Endometrial microvascular endothelial cells (primary cell): ENCODE data around the gene DOK3. TPM values are rescaled to one million over a fixed set of nuclear protein-coding genes. Genes with fewer than 3 reads are reported as not detected.

Experiments
- in situ Hi-C: cut with HindIII; loops from 2 replicates; pipeline ENCODE4 v1.10.0; 2017; ENCODE audit warnings: low sequenced_read_pairs, low pct_unique_long_range_greater_than_20kb; ENCODE audit errors: inconsistent ontology term
- total RNA-seq: library from RNA; depleted of rRNA; stranded (reverse); fragments of >200 nt; gene quantifications from one replicate; pipeline ENCODE4 v1.2.3, GENCODE V29; 2015; ENCODE audit errors: inconsistent ontology term

The DOK3 gene
- total RNA-seq, 1 donor from 2014 or later: 3.0 TPM

DNA sequence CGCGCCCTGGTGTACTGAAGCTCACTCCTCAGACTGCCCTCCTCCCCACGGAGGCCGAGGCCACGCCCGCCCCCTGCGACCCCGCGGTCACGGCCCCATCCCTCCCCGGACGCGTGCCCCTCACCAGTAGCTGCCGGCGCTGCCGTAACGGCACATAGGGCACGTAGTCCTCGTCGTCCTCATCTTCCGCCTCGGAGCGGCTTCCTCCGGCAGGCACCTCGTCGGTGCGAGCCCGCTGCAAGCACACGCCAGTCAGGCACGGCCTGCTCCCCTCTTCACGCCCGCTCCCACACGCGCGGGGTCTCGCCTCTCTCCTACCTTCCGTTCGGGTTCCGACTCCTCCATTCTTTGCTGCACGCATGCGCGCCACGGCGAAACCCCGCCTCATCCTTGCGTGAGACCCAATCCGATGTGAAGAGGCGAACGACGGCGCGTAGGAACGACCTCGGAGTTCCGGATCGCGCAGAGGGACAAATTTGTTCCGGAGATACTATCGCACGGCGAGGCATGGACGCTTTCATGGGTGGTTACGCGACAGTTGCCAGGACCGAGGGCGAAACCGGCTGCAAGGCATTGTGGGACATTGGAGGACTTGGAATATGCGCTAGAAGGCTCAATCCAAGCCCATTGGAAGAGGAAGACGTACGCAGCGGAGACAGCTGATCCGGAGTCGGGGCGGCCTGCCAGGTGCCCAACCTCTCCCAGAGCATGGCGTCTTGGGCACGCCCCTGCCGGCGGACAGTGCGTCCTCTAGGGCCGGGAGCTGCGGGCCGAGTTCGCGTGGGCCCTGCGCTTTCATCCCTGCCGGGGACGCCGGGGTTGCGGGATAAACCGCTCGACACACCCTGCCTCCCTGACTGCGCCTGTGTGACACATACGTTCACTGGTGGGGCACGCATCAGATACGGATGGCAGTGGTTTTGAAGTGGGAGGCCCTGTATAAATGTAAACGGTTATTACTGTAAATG, 7.3 kb upstream of the DOK3 start, which contains the start of gene DDX41:
Gene DDX41, minus strand, starts transcription at position 361 of the 968 bp plus-strand sequence. Its CDS starts 16 bp downstream, at position 345.
- in situ Hi-C loops: no loop called here

GRCh38 chr5:177515580-177515979, 6.0 kb upstream of the DOK3 start:
- in situ Hi-C loops: no loop called here

DNA sequence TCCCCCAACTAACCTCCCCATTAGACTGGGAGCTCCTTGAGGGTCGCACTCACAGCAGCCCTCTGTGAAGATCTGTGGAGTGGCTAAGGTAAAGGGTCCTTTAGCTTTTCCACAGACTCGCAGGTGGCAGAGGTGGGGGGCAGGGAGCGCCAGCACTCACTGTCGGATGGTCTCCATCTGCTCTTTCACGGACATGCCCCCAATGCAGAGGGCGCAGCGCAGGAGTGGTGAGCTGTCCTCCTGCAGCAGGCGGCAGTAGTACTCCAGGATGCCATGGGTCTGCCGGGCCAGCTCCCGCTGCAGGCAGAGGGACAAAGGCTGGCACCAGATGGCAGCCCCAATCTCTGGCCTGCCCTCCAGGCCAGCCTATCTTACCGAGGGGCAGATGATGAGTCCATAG, 4.9 kb upstream of the DOK3 start:
- in situ Hi-C loops: no loop called here

DNA sequence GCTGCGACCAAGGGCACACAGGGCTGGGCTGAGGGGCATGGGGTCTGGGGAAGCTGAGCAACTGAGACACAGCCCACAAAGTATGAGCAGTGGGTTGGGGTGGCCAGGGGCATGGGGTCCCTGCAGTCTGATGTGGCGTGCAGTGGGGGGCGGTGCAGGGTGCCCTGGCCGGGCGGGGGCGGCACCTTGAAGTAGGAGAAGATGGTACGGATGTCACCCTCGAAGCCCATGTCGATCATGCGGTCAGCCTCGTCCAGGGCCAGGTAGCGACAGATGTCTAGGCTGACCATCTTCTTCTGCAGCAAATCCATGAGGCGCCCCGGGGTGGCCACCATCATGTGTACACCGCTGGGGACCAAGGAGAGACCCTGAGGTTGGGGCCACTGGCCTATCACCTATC, 3.9 kb upstream of the DOK3 start:
- in situ Hi-C loops: no loop called here

- in situ Hi-C loops: no loop called here
These were observed 3.2 kb upstream of the DOK3 start for GRCh38 chr5:177512736-177513380.

GRCh38 chr5:177511796-177512675, 2.4 kb upstream of the DOK3 start:
- in situ Hi-C loops: no loop called here

GRCh38 chr5:177511181-177511580, 1.6 kb upstream of the DOK3 start:
- in situ Hi-C loops: no loop called here

DNA sequence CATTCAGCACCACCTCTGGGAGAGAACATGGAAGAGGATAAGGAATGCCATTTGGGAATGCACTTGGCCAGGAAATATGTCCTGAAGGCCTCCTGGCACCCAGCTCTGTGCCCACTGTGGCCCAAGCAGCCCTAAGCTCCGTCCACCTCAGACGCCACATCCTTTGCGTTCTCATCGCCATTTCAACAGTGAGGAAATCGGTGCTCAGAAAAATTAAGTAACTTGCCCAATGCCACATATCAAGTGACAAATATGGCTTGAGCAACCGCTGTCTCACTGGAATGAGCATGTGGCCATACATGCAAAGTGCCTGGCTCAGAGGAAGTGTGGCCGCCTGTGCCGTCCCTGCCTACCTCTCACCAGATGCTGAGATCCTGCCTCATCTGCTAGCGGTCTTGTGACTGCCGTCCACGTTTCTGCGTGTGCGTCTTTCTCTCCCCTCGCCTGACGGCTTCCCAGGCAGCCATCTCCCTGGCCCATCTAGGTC, 984 bp upstream of the DOK3 start:
- in situ Hi-C loops: no loop called here

DNA sequence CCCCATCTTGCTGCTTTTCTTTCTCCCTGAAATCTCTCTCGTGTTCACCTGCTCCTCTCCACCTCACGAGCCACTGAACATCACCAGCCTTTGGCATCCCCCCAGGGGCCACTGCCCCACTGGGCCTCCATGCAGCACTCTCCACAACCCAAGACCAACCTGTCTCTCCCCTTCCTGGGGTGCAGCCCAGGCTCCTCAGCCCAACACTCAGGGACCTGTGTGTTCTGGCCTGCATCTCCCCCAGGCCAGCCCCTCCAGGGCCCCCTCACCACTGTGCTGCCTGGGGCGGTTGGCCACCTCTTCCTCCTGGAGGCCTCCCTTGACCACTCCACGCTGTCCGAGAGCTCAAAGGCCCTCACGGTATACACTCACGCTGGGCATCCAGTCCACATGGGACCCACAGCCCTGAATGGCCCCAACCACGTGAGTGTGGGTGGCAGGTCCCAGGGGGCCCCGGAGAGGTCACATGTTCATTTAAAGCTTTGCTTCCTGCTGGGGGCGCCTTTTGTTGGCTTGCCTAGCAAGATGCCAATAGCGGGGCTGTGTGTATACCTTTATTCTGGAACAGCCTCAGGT, 453 bp upstream of the DOK3 start:
- in situ Hi-C loops: no loop called here

- in situ Hi-C loops: no loop called here
These were observed 789 bp downstream of the DOK3 start for GRCh38 chr5:177508837-177509236.

GRCh38 chr5:177508221-177508611, 1.4 kb downstream of the DOK3 start:
- in situ Hi-C loops: no loop called here

DNA sequence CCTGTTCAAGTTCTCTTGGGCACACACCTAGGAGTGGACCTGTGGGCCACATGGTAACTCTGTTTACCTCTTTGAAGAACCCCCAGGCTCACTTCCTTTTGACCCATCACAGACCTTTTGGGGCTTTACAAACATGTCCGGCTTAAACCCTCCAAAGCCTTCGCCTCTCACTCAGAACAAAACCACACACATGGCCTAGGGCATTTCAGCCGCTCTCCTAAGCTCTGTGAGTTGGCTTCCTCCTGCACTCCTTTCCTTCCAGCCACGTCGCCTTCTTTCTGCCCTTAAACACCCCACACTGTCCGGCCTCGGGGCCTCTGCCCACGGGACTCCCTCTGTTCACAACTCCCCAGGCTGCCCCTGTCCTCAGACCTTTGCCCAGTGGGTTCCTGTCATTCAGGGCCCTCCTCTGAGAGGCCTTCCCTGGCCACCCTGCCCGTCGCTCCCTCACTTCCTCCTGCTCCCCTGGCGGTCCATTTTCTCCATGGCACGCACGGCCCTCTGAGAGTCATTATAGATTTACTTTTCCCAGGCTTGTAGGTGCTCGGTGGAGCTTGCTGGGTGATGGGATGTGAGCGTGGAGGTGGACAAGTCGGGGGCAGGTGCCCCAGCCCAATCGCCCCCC, 1.9 kb downstream of the DOK3 start:
- in situ Hi-C loops: no loop called here

DNA sequence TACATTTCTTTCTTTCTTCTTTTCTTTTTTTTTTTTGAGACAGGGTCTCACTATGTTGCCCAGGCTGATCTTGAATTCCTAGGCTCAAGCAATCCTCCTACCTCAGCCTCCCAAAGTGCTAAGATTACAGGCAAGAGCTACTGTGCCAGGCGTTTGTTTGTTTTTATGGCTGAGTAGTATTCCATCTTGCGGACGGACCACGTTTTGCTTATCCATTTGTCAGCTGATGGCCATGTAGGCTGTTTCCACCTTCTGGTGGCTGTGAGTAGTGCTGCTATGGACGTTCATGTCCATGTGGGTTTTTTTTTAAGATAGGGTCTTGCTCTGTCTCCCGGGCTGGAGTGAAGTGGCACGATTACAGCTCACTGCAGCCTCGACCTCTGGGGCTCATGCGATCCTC, 2.5 kb downstream of the DOK3 start:
- in situ Hi-C loops: no loop called here

DNA sequence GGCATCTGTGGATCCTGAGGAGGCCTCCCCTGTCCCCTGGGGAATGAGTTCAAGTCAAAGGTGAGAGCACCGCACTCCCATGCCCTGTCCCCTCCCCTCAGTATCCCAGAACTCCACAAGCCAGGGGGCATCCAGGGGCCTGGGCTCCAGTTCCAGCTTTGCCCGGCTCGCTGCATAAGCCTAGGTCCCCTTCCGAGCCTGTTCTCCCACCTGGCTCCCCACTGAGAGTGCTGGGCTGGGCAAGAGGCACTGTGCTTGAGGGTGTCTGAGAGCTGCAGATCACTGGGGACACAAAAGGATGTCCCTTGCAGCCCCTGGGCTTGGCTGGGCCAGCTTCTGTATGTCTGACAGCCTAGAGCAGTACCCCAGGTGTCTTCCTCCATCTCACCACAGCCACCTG, 4.6 kb downstream of the DOK3 start:
- in situ Hi-C loops: no loop called here

- in situ Hi-C loops: no loop called here
These were observed 5.3 kb downstream of the DOK3 start for GRCh38 chr5:177504086-177505056.

GRCh38 chr5:177503351-177504085, 6.1 kb downstream of the DOK3 start:
- in situ Hi-C loops: no loop called here

DNA sequence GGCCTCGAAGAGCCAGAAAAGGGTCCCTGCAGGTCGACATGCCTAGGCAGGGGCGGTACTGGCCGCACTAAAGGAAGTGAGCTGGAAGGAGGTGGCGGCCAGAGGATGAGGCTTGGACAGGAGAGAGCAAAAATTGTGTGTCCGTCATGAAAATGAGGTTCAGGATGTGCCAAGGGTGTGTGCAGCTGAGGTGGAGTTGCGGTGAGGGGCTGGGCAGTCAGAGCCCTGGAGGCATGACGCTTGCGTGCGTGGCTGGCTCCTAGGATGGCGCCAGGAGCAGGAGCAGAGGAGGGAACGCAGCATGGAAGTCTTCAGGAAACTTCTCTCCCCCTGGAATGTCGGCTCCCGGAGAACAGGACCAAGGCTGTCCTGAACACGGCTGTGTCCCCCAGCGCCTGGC, 6.7 kb downstream of the DOK3 start:
- in situ Hi-C loops: no loop called here
